WTC11 (cell line): ENCODE data around the gene RAB24.

Source experiments
- CTCF ChIP-seq: fragments of 200-600 bp; IDR thresholded peaks from 2 replicates; pipeline ENCODE4 v1.8.0; 2022; ENCODE audit warnings: antibody characterized with exemption
- TF ChIP-seq, protein P1 (sequence below): sonication (generic); formaldehyde crosslinking; conservative IDR thresholded peaks from 2 replicates; pipeline ENCODE4 v1.8.1; 2023; ENCODE audit warnings: mild to moderate bottlenecking, low read depth, missing genetic modification reagents, moderate library complexity

- TF ChIP-seq CTCF = no peak
- TF ChIP-seq, protein P1, sequence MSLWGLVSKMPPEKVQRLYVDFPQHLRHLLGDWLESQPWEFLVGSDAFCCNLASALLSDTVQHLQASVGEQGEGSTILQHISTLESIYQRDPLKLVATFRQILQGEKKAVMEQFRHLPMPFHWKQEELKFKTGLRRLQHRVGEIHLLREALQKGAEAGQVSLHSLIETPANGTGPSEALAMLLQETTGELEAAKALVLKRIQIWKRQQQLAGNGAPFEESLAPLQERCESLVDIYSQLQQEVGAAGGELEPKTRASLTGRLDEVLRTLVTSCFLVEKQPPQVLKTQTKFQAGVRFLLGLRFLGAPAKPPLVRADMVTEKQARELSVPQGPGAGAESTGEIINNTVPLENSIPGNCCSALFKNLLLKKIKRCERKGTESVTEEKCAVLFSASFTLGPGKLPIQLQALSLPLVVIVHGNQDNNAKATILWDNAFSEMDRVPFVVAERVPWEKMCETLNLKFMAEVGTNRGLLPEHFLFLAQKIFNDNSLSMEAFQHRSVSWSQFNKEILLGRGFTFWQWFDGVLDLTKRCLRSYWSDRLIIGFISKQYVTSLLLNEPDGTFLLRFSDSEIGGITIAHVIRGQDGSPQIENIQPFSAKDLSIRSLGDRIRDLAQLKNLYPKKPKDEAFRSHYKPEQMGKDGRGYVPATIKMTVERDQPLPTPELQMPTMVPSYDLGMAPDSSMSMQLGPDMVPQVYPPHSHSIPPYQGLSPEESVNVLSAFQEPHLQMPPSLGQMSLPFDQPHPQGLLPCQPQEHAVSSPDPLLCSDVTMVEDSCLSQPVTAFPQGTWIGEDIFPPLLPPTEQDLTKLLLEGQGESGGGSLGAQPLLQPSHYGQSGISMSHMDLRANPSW = no peak
Observed at GRCh38 chr5:177344891-177345290, 41.4 kb upstream of the RAB24 start.
